Activated CD8-positive, alpha-beta memory T cell treated with anti-CD3 and anti-CD28 coated beads for 36 hours (primary cell): ENCODE data around the gene PDZD2. TPM values are rescaled to one million over a fixed set of nuclear protein-coding genes. Genes with fewer than 3 reads are reported as not detected.

Source experiments
- CTCF ChIA-PET: fragments of 350-600 bp; sonication (Branson Sonifier 250); formaldehyde crosslinking; loops from one replicate; lab custom pipeline; 2021; ENCODE audit warnings: antibody characterized with exemption; lab: Charles Lee
- POLR2A ChIA-PET: fragments of 350-600 bp; sonication (Branson Sonifier 250); formaldehyde crosslinking; loops from one replicate; lab custom pipeline; 2021; ENCODE audit warnings: antibody characterized with exemption; lab: Charles Lee
- total RNA-seq, 2 experiments: library from RNA; stranded (reverse); gene quantifications; one replicate each; pipeline ENCODE4 v1.2.3, GENCODE V29; 2021

PDZD2 gene
- total RNA-seq, 2 experiments from 2014 or later: 0.63 TPM; not detected in 1

DNA sequence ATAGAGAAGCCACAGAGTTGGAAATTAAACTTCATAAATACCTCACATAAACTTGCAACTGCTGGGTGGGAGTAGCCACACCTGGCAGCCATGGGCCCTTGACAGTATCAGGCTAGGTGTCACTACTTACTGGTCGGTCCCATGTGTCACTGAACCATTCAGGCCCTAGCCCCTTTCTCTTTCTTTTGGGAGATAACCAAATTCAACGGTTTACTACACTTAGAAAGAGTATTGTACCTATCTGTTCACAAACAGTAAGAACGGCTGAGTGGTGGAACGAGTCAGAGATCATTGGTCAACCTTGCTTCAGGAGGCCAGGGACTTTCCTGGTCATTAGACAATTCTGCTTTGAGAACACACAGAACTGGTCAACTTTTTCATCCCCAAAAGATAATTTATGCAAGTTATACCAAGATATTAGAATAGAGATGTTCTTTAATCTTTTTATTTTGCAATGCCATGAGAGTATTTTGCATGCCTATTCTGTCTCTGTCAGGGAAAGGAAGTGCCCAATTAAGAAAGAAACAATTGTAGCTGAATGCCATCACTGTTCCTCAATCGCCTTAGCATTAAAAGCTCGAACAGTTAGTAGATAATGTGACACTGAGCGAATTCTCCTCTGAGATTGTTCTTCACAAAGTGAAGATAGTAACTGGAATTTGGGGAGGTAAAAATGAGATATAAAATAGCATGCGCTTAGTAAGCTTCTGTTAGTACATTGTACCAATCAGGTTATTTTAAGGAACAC lies 484.3 kb downstream of the PDZD2 start:
- POLR2A ChIA-PET: no interaction called here
- CTCF ChIA-PET: no interaction called here

DNA sequence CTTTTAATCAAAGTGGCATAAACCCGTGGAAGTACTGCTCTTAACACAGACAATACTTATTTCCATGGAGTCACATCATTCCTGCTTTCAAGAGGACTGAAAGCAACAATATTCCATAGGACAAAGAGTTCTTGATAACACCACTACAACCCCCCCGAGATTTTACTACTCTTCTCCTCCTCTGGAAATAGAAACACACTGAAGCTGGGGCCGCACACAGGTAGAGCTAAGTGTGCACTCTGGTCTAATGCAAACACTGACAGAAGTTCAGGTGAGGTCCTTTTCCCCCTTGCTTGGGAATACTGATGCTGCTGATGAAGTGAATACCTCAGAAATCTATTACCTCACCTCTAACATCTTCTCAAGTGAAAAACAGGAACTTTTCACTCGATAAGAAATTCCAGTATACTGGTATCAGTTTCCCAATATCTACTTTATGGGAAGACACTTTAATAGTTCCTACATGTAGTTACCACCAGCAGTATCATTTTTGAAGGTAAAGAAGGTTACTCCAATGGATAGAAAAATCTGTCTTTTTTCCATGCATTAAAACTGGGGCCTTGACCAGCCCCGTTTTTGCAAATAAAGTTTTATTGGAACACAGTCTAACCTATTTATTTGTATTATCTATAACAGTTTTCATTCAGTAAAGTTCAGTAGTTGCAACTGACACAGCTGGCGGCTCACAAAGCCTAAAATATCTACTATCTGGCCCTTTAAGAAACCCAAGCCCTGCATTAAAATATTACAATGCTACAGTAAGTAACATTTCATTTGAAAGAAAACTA lies 485.2 kb downstream of the PDZD2 start:
- POLR2A ChIA-PET: no interaction called here
- CTCF ChIA-PET: no interaction called here

- CTCF ChIA-PET: no interaction called here
Observed at GRCh38 chr5:32126691-32127090, 487.8 kb downstream of the PDZD2 start.

DNA sequence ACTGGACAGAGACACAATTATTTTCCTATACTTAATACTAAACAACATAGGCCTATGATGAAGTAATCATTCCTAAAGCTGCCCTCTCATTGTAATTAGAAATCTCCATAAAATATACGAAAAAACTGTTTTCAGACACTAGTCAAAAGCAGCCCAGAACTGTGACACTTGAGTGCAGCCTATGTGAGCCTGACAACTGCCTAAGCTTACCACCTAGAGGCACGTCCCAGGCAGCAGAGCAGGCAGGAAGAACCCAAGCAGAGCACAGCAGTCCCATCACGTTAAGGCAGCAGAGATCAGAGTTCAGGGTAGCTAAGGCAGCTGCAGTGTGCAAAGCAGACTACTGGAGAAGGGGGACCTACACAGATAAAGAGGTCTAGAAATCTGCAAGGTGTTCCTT lies 488.8 kb downstream of the PDZD2 start:
- POLR2A ChIA-PET: interaction anchor here (0.6 kb wide), 1 partner anchor 157 kb away, joined by 4 read pairs; no protein-coding TSS in a partner anchor

More at GRCh38 chr5:32126691-32127090, 487.8 kb downstream of the PDZD2 start:
- POLR2A ChIA-PET: no interaction called here

DNA sequence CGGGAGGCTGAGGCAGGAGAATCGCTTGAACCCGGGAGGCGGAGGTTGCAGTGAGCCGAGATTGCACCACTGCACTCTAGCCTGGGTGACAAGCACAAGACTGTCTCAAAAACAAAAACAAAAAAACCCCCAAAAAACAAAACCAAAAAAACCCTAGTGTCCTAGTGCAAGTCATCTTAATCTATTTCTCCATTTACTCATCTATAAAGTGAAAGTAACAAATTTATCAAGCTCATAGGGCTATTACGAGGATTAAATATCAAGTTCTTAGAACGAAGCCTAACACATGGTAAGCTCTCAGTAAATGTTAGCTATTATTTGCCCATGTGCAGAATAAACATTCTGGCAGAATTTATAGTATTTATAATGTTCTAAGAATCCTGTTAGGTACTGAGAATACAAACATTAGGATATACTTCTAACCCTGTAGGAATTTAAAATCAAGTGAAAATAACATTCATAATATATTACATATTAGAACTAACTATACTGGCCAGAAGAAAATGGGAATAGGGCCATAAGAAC lies 490.2 kb downstream of the PDZD2 start:
- ChIA-PET POLR2A (no interaction called here), CTCF (interaction anchor here (0.6 to 1.5 kb wide), 3 partner anchors 9 to 105 kb away, joined by 3 to 4 read pairs (median 3); no protein-coding TSS in a partner anchor)

More for the DNA sequence above, 488.8 kb downstream of the PDZD2 start:
- CTCF ChIA-PET: interaction anchor here (0.8 to 1.5 kb wide), 2 partner anchors 77 to 106 kb away, joined by 3 to 4 read pairs; no protein-coding TSS in a partner anchor

DNA sequence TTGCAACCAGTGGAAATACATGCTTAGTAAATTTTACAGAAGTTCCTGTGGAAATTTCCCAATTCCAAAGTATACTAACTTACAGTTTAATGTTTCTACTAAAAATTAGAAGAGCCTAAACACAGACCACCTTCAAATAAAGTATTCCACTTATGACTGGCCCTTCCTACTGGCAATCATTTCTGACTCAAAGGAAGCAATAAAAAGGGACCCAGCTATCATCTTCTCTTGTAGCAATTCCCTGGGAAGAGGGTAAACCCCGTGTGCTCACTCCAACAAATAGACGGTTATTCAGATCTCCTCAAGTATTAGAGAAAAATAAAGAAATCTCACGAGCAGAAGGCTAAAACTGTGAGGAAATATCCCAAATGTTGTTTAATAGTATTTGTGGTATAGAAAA lies 491.9 kb downstream of the PDZD2 start:
- CTCF ChIA-PET: interaction anchor here (1.0 kb wide), 1 partner anchor 89 kb away, joined by 3 read pairs; no protein-coding TSS in a partner anchor
- POLR2A ChIA-PET: no interaction called here

GRCh38 chr5:32131604-32132003 lies 492.7 kb downstream of the PDZD2 start:
- POLR2A ChIA-PET: interaction anchor here (0.6 kb wide), 1 partner anchor 41 kb away, joined by 3 read pairs; no protein-coding TSS in a partner anchor
- CTCF ChIA-PET: interaction anchor here (0.6 kb wide), 1 partner anchor 29 kb away, joined by 3 read pairs; no protein-coding TSS in a partner anchor

- ChIA-PET CTCF (no interaction called here), POLR2A (no interaction called here)
Observed at GRCh38 chr5:32132757-32133156, 493.8 kb downstream of the PDZD2 start.

DNA sequence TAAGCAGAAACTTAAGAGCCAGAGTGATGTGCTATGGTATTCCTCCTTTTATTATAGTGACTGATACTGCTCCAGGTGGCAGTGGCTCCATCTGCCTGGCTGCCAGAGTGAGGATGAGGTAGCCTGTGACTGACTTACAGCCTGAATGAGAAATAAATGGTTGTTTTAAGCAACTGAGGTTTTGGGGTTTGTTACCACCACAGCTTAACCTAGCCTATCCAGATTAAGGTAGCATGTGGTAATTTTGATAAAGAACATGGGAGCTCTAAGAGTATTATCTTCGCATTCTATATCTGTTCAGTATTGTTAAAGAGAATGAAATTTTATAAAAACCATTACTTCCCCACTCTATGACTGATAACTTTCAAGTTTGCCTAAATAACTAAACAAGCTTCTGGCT lies 496.2 kb downstream of the PDZD2 start:
- ChIA-PET POLR2A (no interaction called here), CTCF (interaction anchor here (1.3 kb wide), 1 partner anchor 23 kb away, joined by 3 read pairs; no protein-coding TSS in a partner anchor)

DNA sequence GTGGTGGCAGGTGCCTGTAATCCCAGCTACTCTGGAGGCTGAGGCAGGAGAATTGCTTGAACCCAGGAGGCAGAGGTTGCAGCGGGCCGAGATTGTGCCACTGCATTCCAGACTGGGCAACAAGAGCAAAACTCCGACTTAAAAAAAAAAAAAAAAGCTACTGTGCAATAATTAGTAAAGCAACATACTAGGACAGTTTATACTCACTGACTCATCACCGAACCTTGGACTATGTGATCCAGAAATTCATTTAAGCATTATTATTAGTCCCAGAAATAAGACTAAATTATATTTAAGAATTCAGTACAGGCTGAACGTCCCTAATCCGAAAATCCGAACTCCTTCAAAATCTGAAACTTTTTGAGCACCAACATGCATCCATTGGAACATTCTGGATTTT lies 497.4 kb downstream of the PDZD2 start:
- POLR2A ChIA-PET: interaction anchor here (0.6 kb wide), 1 partner anchor 16 kb away, joined by 3 read pairs; no protein-coding TSS in a partner anchor
- CTCF ChIA-PET: interaction anchor here (0.7 to 1.3 kb wide), 2 partner anchors 21 to 502 kb away, joined by 3 read pairs; no protein-coding TSS in a partner anchor

GRCh38 chr5:32138839-32139493 lies 500.0 kb downstream of the PDZD2 start:
- CTCF ChIA-PET: interaction anchor here (0.7 kb wide), 1 partner anchor 33 kb away, joined by 3 read pairs; no protein-coding TSS in a partner anchor
- POLR2A ChIA-PET: interaction anchor here (0.6 kb wide), 1 partner anchor 182 kb away, joined by 4 read pairs; no protein-coding TSS in a partner anchor

DNA sequence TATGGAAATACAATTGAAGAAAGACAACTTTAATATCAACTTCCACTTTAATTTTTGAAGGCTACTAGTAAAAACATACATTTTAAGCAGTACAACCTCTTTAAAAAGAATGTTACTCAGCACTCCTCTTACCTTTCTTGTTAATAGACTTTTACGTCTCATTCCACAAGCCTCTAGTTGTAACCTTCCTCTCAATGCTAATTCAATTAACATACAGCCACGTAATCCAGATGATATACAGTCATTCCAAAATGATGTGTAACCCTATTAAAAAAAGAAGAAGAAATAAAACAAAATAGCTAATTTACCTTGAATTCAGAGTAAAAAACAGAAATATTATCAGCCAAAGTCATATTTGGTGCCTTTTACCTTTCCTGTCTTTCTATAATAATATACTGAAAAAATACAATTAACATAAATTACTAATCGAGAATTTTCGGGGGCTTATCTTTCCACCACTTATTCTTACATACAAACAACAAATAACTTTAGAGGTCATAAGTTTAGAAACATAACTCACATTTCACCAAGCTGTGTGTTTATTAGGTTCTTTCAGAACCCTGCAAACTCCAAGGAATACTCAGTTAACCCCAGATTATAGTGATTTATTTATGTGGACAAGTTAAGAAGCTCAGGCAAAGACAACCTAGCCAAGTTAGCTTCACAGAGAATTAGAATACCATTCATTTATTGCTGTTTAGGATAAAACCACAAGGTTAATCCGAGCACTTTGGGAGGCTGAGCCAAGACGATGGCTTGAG lies 504.9 kb downstream of the PDZD2 start:
- ChIA-PET POLR2A (no interaction called here), CTCF (no interaction called here)

DNA sequence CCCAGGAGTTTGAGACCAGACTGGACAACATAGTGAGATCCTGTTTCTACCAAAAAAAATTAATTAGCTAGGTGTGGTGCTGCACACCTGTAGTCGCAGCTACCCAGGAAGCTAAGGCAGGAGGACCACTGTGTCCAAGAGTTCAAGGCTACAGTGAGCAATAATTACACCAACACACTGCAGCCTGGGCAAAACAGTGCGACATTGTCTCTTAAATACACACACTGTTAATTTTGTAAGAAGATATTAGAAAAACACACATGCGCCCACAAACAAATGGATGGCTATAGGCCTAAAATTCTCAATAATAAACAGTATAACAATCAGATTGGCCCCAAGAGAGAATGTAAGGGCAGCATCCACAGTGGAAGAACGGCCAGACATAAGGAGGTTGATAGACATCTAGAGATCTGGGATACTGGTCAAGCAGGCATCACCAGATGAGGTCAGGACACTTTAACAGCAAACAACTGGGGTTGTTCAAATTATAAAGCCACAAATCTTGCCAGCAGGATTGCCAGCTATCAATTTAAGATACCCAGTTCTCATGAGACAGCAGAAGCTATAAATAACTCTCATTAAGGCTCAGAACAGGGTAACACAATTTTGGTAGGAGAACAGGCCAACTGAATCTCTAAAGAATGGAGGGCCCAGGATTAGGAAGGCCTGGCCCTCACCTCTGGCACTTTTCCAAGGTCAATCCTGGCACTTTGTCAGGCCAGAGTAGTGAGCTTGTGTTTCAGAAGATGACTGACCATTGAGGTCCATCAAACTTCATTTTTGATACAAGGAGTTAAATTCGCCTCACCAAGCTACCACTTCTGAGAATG lies 505.7 kb downstream of the PDZD2 start:
- CTCF ChIA-PET: no interaction called here
- POLR2A ChIA-PET: no interaction called here

DNA sequence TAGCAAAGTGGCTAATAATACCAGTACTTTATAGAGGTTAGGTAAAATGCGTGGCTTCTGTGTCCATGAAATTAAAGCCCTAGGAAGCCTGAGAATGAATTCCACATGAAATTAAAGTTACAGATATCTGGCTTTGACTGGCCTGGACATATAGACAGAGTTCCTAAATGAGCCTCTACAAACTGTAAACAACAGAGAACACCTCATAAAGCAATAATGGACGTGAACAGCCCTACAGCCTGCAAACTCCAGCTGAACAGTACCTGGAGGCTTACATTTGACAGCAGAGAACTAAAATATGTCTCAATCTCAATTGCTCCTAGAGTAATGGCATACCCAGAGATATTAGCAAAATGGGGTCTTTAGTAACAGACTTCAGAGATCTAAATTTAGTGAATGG lies 506.4 kb downstream of the PDZD2 start:
- CTCF ChIA-PET: no interaction called here
- POLR2A ChIA-PET: no interaction called here

DNA sequence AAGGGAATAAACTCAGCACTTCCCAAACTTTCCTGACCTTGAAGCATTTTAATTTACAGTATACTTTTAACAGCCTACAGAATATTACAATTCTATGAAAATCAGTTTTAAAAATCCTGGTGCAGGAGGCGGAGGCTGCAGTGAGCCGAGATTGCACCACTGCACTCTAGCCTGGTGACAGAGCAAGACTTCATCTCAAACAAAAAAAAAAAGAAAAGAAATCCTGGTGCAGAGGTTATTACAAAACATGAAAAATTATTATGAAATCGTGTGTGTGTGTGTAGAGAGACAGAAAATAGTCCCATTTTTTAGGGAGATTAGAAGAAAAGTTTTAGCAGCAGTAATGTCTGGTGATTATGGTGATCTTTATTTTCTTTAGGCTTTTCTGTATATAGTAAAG lies 508.3 kb downstream of the PDZD2 start:
- ChIA-PET CTCF (no interaction called here), POLR2A (no interaction called here)

DNA sequence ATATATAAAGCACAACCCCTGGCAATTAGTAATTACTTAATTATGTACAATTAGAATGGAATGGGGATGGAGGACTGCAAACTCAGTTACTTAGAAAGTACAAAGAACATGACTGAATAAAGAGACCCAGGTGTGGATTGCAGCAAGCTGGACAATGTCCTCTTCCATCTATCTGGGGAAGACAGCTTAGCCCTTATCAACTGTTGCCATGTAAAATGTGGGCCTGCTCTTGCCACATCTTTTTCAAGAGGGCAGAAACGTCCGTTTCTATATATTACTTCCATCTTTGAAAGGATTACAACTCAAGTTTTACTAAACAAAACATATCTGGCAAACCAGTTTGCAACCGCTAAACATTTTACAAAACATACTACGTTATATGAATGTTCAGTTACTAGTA lies 509.0 kb downstream of the PDZD2 start:
- ChIA-PET CTCF (no interaction called here), POLR2A (no interaction called here)

- POLR2A ChIA-PET: no interaction called here
- CTCF ChIA-PET: no interaction called here
Observed at GRCh38 chr5:32150366-32150765, 511.4 kb downstream of the PDZD2 start.
